AG09309 (cell line): ENCODE results near the gene CDKAL1.

Experiments used
- DNase-seq: peaks from one replicate; pipeline ENCODE4 v3.0.0-alpha.2; 2010; ENCODE audit warnings: low read depth
- H3K4me3 ChIP-seq: 2 replicates; pipeline ENCODE4 v1.5.1; 2011; ENCODE audit warnings: mild to moderate bottlenecking, low read depth, low read length, moderate library complexity; ENCODE audit not compliant: control insufficient read depth
- CTCF ChIP-seq: IDR thresholded peaks from 2 replicates; pipeline ENCODE4 v1.5.1; 2011; ENCODE audit warnings: mild to moderate bottlenecking, low read depth, low read length, inconsistent platforms; ENCODE audit not compliant: insufficient read depth, control insufficient read depth; ENCODE audit errors: missing control alignments

Gene CDKAL1

GRCh38 chr6:20692023-20692422 lies 157.8 kb downstream of the CDKAL1 start:
- TF ChIP-seq CTCF: no peak
- no peak overlapping the region for H3K4me3 ChIP-seq
- DNase-seq: no peak

DNA sequence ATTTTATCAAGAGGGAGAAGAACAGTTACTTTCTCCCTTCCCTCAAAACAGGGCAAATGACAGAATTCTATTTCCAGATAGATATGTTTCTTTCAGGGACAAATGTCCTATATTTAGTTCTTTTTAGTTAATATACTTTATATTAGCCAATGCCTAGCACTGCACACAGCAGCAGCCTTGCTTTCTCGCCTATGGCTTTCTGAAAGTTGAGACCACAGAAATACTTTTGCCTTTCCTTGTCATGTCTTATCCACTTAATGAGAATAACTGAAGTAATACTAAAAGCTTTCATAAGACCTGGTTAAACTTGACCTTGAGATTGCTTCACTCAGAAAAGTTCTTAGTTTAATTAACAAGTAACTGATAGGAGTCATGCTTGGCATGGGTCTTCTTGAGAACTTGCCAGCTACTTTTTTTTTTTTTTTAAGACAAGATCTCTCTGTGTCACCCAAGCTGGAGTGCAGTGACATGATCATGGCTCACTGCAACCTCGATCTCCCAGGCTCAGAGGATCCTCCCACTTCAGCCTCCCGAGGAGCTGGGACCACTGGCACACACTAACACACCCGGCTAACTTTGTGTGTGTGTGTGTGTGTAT lies 159.3 kb downstream of the CDKAL1 start:
- TF ChIP-seq CTCF: no peak
- no peak overlapping the region for H3K4me3 ChIP-seq
- no peak for DNase-seq

- DNase-seq: peak; percentile 77
- no peak for TF ChIP-seq CTCF
- H3K4me3 ChIP-seq: no peak overlapping the region
Measured at GRCh38 chr6:20696676-20697075, 162.4 kb downstream of the CDKAL1 start.

DNA sequence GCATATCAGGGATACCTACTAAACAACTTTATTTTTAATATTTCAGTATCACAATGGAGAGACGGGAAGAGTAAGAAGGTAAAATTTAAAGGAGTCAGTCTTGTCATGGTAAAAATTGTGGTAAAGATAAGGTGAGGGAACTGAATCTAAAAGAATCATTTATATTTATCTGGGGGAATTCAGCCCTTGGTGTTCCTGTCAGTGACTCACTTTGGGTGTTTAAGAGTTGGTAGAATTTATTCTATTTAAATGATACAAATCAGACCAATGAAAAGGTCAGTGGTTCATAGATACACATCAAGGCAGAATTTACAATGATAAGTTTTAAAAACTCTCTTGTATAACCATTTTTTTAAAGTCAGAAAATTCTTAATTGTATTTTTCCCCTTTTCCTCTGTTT lies 164.4 kb downstream of the CDKAL1 start:
- no peak for DNase-seq
- TF ChIP-seq CTCF: no peak
- no peak overlapping the region for H3K4me3 ChIP-seq

DNA sequence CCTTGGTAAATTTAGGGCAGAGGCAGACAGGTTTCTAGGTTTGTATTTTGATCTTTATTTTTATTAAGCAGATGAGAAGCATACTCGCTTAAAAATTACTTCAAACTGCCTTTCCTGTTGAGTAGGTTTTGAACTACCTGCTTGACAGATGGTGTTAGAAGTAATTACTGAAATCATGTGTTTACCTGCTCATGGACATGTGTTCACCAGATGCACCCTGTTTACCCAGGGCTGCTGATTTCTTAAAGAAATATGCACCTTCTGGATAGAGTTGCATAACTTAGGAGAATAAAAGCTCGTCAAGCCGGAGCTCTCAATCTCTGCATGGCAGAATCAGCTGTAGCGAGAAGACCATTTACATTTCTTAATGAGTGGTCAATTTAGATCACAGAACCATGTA lies 165.1 kb downstream of the CDKAL1 start:
- no peak for TF ChIP-seq CTCF
- no peak for DNase-seq
- no peak overlapping the region for H3K4me3 ChIP-seq

GRCh38 chr6:20700375-20700774 lies 166.1 kb downstream of the CDKAL1 start:
- no peak overlapping the region for H3K4me3 ChIP-seq
- no peak for TF ChIP-seq CTCF
- DNase-seq: no peak

DNA sequence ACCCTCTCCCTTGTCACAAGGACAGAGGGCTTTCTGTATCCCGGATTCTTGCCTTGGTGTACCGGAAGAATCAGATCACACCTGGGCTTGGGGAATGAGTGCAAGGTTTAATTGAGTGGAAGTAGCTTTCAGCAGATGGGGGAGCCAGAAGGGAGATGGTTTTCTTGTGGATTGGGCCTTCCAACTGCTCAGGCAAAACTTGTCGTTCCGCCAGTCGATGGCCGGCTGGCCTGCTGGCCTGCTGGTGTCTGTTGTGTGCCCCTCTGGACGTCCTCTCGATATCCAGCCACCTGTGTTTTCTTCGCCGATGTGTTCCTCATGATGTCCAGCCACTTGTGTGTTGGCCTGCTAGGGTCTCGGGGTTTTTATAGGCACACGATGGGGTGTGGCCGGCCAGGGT lies 168.1 kb downstream of the CDKAL1 start:
- H3K4me3 ChIP-seq: no peak overlapping the region
- DNase-seq: no peak
- no peak for TF ChIP-seq CTCF
